HG03039 (cell line): ENCODE data around the gene LUZP4.
"Not testable (repeated sequence)": the region's sequence is repeated elsewhere in the genome, so short reads cannot be mapped to it uniquely, and the experiment has no call there.

Experiments used
- ATAC-seq: cut with Tn5 transposase; IDR thresholded peaks from one replicate; pipeline ENCODE4 v1.9.1; 2021; ENCODE audit warnings: mild to moderate bottlenecking, moderate library complexity; ENCODE audit not compliant: unreplicated experiment

Gene LUZP4, protein sequence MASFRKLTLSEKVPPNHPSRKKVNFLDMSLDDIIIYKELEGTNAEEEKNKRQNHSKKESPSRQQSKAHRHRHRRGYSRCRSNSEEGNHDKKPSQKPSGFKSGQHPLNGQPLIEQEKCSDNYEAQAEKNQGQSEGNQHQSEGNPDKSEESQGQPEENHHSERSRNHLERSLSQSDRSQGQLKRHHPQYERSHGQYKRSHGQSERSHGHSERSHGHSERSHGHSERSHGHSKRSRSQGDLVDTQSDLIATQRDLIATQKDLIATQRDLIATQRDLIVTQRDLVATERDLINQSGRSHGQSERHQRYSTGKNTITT

DNA sequence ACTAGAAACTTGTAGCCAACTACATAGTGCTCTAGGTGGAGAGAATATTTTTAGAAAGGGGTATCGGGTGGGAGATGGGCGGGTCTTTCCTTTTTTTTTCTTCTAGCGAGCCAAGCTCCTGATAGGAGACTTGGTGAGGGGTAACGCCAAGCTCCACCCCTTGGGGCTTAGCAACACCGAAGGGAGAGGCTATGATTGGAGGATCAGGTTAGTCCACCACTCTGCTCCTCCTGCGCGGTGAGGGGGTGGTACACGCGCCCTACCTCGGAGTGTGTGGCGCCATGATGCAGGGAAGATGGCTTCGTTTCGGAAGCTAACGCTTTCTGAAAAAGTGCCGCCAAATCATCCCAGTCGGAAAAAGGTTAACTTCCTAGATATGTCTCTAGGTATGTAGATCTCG, at the start of gene LUZP4:
TSS of gene LUZP4 (plus strand) at position 251 of the 400 bp plus-strand sequence. CDS start at position 296, 45 bp downstream.
- ATAC-seq: no peak

- no peak for ATAC-seq
Measured at GRCh38 chrX:115251458-115252233, 37.9 kb upstream of the LUZP4 start.

DNA sequence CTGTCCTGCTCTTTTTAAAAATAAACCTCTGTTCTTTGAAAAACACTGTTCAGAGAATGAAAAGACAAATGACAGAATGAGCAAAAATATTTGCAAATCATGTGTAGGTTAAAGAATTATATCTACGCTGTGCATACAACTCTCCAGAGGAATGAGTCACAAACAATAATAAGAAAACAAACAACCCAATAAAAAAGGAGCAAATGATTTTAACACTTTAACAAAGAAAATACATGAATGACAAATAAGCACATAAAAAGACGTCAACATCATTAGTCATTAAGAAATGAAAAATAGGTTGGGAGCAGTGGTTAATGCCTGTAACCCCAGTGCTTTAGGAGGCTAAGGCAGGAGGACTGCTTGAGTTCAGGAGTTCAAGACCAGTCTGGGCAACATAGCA, 34.5 kb upstream of the LUZP4 start:
- ATAC-seq: no peak

- no peak for ATAC-seq
Measured at GRCh38 chrX:115257711-115258110, 31.8 kb upstream of the LUZP4 start.

DNA sequence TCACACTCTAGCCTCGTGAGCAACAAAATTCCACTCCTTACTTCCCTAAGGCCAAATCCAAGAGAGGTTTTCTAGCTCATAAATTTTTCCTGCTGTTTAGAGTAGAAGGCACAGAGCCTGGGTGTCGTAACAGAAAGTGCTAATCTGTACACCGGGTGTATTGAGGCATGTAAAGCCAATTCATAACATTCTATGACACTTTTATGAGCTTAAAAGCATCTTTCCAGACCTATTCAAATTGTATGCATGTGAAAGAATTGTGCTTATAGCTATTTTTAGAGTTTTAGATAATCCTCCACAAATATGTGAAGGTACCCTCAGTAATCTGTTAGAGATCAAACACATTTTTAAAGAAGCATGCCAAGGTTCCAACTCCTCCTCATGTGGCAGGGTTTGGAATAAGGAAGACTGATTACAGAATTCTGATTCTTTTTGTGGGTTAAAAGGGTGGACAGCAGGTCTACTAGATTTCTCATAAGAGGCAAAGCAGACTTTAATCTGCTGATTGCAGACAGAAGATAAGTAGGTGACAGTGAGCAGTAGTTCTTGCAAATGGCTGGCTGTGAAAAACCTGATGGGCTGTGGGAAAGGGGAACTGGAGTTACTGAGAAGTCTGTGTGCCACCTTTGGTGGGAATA, 30.2 kb upstream of the LUZP4 start:
- no peak for ATAC-seq

- no peak for ATAC-seq
Measured at GRCh38 chrX:115260330-115260729, 29.2 kb upstream of the LUZP4 start.

DNA sequence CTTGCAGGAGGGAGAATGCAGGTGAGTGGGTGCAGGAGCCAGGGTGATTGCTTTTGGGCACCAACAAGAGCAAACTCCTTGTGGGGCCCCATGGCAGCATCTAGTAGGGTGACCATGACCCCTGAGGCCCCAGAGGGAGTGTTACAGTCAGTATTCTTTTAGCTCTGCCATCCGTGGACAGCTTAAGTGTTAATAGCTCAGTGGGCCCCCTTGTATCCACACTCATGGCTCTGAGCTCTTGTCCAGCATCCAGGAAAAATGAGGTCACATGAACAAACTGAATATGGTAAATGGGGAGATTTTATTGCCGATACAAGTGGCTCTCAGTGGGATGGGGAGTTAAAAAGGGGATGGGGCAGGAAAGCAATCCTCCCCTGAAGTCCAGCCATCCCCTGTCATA, 28.4 kb upstream of the LUZP4 start:
- ATAC-seq: no peak

GRCh38 chrX:115264009-115264408, 25.5 kb upstream of the LUZP4 start:
- no peak for ATAC-seq

DNA sequence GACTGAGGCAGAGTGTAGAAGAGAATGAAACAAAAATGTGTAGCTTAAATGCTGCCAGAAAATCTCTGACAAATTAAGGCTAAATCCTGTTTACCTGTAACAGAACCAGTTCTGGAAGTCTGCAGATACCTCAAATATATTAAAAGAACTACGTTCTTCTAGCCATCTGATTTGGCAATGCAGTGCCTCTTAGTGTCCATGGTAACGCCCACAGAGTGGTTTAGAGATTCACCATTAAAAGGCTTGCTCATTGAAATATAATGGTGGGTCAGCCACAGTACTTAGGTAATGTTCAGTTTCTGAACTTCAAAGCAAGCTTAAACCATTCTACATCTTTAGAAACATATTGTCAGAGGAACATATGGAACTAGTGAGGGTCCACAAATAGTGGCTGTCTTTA, 23.2 kb upstream of the LUZP4 start:
- no peak for ATAC-seq

DNA sequence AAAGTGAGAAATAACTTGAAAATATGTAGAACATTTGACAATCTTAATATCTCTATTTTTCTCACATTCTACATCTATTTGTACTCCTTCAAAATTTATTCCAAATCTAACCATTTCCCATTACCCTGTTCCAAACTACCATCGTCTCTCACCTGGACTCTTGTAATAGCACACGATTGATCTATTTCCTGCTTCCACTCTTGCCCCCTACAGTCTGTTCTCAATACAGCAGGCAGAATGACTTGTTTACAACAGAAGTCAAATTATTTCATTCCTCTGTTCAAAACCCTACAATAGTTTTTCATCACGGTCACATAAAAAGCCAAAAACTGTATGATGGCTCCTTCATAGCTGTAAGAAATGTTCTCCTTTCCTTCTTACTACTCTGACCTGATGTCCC, 21.1 kb upstream of the LUZP4 start:
- ATAC-seq: no peak

GRCh38 chrX:115269051-115269683, 20.3 kb upstream of the LUZP4 start:
- ATAC-seq: no peak

DNA sequence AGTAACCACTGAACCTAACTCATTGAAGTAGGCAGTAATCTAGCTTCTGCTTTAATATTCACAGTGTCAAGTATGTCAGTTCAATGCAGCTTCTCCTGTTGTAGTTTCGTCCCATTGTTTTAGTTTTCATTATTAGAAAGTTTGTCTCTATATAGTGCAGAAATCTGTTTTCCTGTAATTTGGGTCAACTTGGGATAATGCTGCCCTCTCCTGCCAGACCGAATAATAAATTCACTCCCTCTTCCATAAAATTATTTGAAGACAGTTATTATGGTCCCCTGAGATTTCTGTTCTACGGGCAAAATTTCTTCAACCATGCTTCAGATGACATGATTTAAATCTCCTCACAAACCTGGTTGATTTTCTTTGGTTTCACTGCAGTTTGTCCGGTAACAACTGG, 4.6 kb upstream of the LUZP4 start:
- ATAC-seq: no peak

DNA sequence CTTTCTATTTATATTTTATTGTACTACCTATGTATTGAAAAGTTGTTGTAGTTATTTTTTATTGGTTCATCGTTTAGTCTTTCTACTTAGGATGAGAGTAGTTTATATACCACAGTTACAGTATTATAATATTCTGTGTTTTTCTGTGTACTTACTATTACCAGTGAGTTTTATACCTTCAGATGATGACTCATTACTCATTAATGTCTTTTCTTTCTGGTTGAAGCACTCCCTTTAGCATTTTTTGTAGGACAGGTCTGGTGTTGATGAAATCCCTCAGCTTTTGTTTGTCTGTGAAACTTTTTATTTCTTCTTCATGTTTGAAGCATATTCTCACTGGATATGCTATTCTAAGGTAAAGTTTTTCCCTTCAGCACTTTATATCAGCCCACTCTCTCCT, 7.7 kb downstream of the LUZP4 start:
- no peak for ATAC-seq

GRCh38 chrX:115311139-115311538, 21.6 kb downstream of the LUZP4 start:
- ATAC-seq: no peak

- ATAC-seq: no peak
Measured at GRCh38 chrX:115311601-115312001, 22.1 kb downstream of the LUZP4 start.

DNA sequence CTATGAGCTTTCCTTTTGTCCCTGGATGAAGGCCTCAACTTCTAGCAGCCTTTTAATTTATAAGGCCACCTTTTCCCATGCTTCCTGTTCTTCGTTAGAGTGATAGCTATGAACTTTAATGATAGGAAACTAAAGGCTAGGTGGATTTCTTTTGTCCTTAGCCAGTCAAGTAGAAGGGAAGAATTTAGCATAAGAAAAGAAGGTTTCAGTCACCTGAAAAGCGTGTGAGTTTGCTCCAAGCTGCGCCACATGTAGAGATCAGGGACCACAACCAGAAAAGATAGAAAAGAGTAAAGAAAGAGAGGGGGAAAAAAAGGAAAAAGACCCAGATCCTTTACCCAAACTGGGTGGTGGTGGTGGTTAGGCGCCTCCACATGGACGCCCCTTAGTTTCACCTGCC, 28.6 kb downstream of the LUZP4 start:
- ATAC-seq: no peak

DNA sequence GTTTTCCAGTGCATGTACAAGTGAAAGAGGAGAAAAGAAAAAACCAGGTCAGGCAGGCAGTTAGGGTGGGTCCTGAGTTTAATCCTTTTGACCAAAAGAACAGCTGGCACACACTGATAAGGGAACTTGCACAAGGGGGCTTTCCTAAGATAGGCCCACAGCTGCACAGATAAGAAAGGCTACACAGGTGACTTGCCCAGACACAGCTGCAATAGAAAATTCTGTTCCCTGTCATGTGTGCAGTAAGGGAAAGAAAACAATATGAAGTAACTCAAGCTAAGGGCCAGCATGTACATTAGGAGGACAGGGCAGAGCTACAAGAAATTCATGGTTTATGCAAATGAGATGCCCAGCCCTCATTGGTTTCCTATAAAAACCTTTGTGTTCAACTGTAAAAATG, 32.9 kb downstream of the LUZP4 start:
- no peak for ATAC-seq

DNA sequence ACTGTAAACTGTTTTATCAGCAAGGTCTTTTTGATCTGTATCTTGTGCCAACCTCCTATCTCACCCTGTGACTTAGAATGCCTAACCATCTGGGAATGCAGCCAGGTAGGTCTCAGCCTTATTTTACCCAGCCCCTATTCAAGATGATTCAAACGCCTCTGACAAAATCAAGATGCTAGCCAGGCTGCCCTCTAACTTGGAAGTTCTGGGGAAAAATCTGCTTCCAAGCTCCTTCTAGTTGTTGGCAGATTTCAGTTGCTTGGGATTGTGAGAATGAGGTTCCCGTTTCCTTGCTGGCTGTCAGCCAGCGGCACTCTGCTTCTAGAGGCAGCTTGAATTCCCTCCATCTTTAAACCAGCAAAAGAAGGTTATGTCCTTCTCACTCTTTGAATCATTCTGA, 34.7 kb downstream of the LUZP4 start:
- no peak for ATAC-seq

GRCh38 chrX:115329282-115329681, 39.8 kb downstream of the LUZP4 start:
- ATAC-seq: not testable (repeated sequence)

GRCh38 chrX:115330498-115331168, 41.1 kb downstream of the LUZP4 start:
- no peak for ATAC-seq

GRCh38 chrX:115332832-115333231, 43.3 kb downstream of the LUZP4 start:
- ATAC-seq: no peak
